Measurements from ENCODE around the gene MPZL2. TPM values are rescaled to one million over a fixed set of nuclear protein-coding genes. Genes with fewer than 3 reads are reported as not detected.

The MPZL2 gene
- total and polyA plus RNA-seq, 2 of the 8 experiments (the other 6 are each of a cell fraction or from before 2014, with no cell fraction given) = 2.4 to 3.2 TPM

DNA sequence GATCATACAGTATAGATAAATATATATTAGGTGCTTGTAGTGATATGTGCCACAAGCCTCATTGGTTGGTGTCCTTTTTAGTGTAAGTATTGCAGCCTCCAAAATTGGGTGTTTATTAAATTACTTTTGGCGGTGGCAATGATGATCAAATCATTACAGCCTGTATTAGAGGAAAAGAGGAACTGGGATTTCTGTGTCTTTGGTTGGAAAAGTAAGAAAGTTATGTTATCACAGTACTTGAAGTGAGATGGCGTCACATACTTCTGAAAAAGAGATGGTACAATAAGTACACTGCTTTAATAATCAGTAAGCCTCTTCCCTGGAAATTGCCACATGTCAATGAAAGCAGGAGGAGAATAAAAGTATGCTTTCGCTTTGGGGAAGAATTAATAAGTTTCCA, 11.4 kb downstream of the MPZL2 start (continued):
- TF ChIP-seq, protein P1, sequence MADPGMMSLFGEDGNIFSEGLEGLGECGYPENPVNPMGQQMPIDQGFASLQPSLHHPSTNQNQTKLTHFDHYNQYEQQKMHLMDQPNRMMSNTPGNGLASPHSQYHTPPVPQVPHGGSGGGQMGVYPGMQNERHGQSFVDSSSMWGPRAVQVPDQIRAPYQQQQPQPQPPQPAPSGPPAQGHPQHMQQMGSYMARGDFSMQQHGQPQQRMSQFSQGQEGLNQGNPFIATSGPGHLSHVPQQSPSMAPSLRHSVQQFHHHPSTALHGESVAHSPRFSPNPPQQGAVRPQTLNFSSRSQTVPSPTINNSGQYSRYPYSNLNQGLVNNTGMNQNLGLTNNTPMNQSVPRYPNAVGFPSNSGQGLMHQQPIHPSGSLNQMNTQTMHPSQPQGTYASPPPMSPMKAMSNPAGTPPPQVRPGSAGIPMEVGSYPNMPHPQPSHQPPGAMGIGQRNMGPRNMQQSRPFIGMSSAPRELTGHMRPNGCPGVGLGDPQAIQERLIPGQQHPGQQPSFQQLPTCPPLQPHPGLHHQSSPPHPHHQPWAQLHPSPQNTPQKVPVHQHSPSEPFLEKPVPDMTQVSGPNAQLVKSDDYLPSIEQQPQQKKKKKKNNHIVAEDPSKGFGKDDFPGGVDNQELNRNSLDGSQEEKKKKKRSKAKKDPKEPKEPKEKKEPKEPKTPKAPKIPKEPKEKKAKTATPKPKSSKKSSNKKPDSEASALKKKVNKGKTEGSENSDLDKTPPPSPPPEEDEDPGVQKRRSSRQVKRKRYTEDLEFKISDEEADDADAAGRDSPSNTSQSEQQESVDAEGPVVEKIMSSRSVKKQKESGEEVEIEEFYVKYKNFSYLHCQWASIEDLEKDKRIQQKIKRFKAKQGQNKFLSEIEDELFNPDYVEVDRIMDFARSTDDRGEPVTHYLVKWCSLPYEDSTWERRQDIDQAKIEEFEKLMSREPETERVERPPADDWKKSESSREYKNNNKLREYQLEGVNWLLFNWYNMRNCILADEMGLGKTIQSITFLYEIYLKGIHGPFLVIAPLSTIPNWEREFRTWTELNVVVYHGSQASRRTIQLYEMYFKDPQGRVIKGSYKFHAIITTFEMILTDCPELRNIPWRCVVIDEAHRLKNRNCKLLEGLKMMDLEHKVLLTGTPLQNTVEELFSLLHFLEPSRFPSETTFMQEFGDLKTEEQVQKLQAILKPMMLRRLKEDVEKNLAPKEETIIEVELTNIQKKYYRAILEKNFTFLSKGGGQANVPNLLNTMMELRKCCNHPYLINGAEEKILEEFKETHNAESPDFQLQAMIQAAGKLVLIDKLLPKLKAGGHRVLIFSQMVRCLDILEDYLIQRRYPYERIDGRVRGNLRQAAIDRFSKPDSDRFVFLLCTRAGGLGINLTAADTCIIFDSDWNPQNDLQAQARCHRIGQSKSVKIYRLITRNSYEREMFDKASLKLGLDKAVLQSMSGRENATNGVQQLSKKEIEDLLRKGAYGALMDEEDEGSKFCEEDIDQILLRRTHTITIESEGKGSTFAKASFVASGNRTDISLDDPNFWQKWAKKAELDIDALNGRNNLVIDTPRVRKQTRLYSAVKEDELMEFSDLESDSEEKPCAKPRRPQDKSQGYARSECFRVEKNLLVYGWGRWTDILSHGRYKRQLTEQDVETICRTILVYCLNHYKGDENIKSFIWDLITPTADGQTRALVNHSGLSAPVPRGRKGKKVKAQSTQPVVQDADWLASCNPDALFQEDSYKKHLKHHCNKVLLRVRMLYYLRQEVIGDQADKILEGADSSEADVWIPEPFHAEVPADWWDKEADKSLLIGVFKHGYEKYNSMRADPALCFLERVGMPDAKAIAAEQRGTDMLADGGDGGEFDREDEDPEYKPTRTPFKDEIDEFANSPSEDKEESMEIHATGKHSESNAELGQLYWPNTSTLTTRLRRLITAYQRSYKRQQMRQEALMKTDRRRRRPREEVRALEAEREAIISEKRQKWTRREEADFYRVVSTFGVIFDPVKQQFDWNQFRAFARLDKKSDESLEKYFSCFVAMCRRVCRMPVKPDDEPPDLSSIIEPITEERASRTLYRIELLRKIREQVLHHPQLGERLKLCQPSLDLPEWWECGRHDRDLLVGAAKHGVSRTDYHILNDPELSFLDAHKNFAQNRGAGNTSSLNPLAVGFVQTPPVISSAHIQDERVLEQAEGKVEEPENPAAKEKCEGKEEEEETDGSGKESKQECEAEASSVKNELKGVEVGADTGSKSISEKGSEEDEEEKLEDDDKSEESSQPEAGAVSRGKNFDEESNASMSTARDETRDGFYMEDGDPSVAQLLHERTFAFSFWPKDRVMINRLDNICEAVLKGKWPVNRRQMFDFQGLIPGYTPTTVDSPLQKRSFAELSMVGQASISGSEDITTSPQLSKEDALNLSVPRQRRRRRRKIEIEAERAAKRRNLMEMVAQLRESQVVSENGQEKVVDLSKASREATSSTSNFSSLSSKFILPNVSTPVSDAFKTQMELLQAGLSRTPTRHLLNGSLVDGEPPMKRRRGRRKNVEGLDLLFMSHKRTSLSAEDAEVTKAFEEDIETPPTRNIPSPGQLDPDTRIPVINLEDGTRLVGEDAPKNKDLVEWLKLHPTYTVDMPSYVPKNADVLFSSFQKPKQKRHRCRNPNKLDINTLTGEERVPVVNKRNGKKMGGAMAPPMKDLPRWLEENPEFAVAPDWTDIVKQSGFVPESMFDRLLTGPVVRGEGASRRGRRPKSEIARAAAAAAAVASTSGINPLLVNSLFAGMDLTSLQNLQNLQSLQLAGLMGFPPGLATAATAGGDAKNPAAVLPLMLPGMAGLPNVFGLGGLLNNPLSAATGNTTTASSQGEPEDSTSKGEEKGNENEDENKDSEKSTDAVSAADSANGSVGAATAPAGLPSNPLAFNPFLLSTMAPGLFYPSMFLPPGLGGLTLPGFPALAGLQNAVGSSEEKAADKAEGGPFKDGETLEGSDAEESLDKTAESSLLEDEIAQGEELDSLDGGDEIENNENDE (IDR thresholded peaks at IDR 0.05; ENCODE audit: insufficient replicate concordance, low read length) = no peak
- no peak for TF ChIP-seq RXRA (IDR thresholded peaks at IDR 0.05; ENCODE audit: insufficient read depth, low read depth, low read length)
- TF ChIP-seq, protein P2, sequence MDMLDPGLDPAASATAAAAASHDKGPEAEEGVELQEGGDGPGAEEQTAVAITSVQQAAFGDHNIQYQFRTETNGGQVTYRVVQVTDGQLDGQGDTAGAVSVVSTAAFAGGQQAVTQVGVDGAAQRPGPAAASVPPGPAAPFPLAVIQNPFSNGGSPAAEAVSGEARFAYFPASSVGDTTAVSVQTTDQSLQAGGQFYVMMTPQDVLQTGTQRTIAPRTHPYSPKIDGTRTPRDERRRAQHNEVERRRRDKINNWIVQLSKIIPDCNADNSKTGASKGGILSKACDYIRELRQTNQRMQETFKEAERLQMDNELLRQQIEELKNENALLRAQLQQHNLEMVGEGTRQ (IDR thresholded peaks at IDR 0.05; ENCODE audit: low read length) = no peak
- TF ChIP-seq CTBP2 (IDR thresholded peaks at IDR 0.05; ENCODE audit: borderline replicate concordance, insufficient read depth, insufficient read length, low read length) = no peak
- TF ChIP-seq SP1 (IDR thresholded peaks at IDR 0.05; ENCODE audit: low read depth, low read length) = no peak
- no peak for TF ChIP-seq RFX5 (IDR thresholded peaks at IDR 0.05; ENCODE audit: borderline replicate concordance, low read depth, low read length)
- TF ChIP-seq POU5F1 (IDR thresholded peaks at IDR 0.05; ENCODE audit: low read depth, low read length) = no peak
- TF ChIP-seq BCL11A (IDR thresholded peaks at IDR 0.05; ENCODE audit: low read depth in 2 of 2, low read length in 2 of 2) = no peak
- TF ChIP-seq YY1 (IDR thresholded peaks at IDR 0.05; ENCODE audit: low read depth, low read length) = no peak
- no peak for TF ChIP-seq RAD21 (IDR thresholded peaks at IDR 0.05 in 1 of 2, conservative IDR thresholded peaks at IDR 0.05 in 1 of 2; ENCODE audit: low read depth in 2 of 2, low read length in 2 of 2)

Data from H1 (cell line).